ENCODE results near the gene EFCAB8. TPM values are rescaled to one million over a fixed set of nuclear protein-coding genes. Genes with fewer than 3 reads are reported as not detected.

EFCAB8 gene
- total and polyA plus RNA-seq, 9 donors: 0.08 to 0.20 TPM; not detected in 7

- no peaks in the 10 kb centered on the region for H3K36me3 ChIP-seq
- 23 to 33% (median 27%) methylated on average over 4 of the region's 4 CpGs for WGBS, 3 donors
- intact Hi-C loops (cut with DNase I): loop anchor here in 1 of 4 donors (10.0 kb wide), 1 partner anchor 389 kb away; no protein-coding TSS in a partner anchor
- no peak overlapping the region for H3K27ac ChIP-seq
- H3K27me3 ChIP-seq: no peaks in the 10 kb centered on the region
- TF ChIP-seq EP300 (IDR thresholded peaks at IDR 0.05) (no peak), POLR2A (IDR thresholded peaks at IDR 0.05) (no peak)
- TF ChIP-seq, protein P1, sequence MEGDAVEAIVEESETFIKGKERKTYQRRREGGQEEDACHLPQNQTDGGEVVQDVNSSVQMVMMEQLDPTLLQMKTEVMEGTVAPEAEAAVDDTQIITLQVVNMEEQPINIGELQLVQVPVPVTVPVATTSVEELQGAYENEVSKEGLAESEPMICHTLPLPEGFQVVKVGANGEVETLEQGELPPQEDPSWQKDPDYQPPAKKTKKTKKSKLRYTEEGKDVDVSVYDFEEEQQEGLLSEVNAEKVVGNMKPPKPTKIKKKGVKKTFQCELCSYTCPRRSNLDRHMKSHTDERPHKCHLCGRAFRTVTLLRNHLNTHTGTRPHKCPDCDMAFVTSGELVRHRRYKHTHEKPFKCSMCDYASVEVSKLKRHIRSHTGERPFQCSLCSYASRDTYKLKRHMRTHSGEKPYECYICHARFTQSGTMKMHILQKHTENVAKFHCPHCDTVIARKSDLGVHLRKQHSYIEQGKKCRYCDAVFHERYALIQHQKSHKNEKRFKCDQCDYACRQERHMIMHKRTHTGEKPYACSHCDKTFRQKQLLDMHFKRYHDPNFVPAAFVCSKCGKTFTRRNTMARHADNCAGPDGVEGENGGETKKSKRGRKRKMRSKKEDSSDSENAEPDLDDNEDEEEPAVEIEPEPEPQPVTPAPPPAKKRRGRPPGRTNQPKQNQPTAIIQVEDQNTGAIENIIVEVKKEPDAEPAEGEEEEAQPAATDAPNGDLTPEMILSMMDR (IDR thresholded peaks at IDR 0.05): no peak
- H3K4me1 ChIP-seq (ENCODE audit: insufficient read depth): no peaks in the 10 kb centered on the region
- no peaks in the 10 kb centered on the region for H3K9me3 ChIP-seq
- no peak overlapping the region for H3K4me3 ChIP-seq
- DNase-seq: no peak
Measured at GRCh38 chr20:32906200-32906599, 47.5 kb downstream of the EFCAB8 start.

- Histone ChIP-seq H3K4me3 (no peak overlapping the region), H3K9me3 (no peaks in the 10 kb centered on the region), H3K4me1 (ENCODE audit: insufficient read depth) (no peaks in the 10 kb centered on the region), H3K27me3 (no peaks in the 10 kb centered on the region), H3K27ac (no peak overlapping the region), H3K36me3 (no peaks in the 10 kb centered on the region)
- intact Hi-C loops (cut with DNase I): loop anchor here in 1 of 4 donors (10.0 kb wide), 1 partner anchor 388 kb away; no protein-coding TSS in a partner anchor
- 66 to 71% (median 70%) methylated on average over 13 of the region's 13 CpGs for WGBS, 3 donors
- DNase-seq: no peak
- TF ChIP-seq, protein P1 (IDR thresholded peaks at IDR 0.05): no peak
Measured at GRCh38 chr20:32906871-32907495, 48.3 kb downstream of the EFCAB8 start.

- no peaks in the 10 kb centered on the region for H3K9me3 ChIP-seq
- 60 to 70% (median 68%) methylated on average over 13 of the region's 13 CpGs for WGBS, 3 donors
- H3K4me3 ChIP-seq: no peak overlapping the region
- intact Hi-C loops (cut with DNase I): loop anchor here in 1 of 4 donors (10.0 kb wide), 1 partner anchor 387 kb away; no protein-coding TSS in a partner anchor
- H3K27ac ChIP-seq: no peak overlapping the region
- DNase-seq: no peak
- no peaks in the 10 kb centered on the region for H3K27me3 ChIP-seq
- H3K4me1 ChIP-seq (ENCODE audit: insufficient read depth): no peaks in the 10 kb centered on the region
- TF ChIP-seq, protein P1 (IDR thresholded peaks at IDR 0.05): no peak
- TF ChIP-seq EP300 (IDR thresholded peaks at IDR 0.05): no peak
- no peak for TF ChIP-seq POLR2A (IDR thresholded peaks at IDR 0.05)
- H3K36me3 ChIP-seq: no peaks in the 10 kb centered on the region
Measured at GRCh38 chr20:32907886-32908285, 49.2 kb downstream of the EFCAB8 start.

DNA sequence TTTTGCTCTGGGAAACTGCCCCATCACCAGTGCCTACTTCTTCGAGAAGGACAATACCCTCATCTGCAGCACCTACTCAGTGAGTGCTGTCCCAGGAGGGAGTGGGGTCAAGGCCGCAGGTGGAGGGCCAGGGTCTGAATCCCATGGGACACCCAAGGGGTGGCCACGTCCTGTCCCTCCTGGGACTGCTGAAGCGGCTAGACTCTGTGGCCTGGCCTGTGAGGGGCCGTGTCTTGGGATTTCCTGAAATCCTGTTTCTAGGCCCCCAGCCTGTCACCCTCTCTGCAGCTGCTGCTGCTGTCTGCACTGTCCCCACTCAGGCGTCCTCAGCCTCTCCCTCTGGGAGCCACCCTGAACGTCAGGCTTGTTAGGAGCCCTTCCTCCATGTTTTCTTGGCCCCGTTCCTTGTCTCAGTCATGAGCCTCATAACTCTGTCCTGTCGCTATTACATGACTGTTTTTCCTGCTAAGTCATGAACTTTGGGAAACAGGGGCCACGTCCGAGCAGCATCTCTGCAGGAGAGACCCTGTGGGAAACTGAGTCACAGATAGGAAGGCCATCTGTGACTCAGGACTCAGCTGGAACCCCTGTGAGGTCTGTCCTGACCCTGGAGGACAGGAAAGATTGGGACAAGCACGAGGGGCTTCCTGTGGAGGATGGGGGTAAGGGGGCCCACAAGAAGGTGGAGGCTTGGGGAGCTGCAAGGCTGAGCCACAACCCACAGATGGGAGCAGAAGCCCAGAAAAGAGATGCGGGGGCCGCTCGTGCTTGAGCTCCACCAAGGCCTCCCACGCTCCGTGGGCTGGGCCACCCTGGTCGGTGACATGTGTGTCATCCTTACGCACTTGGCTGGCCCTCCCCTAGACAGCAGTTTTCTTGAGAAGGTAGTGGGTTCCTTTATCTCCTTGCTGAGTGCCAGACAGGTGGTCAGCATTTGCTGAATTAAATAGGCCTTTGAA, 49.9 kb downstream of the EFCAB8 start:
- no peak for DNase-seq
- intact Hi-C loops (cut with DNase I): loop anchor here in 1 of 4 donors (10.0 kb wide), 1 partner anchor 386 kb away; no protein-coding TSS in a partner anchor
- TF ChIP-seq, protein P1 (IDR thresholded peaks at IDR 0.05): no peak
- TF ChIP-seq EP300 (IDR thresholded peaks at IDR 0.05): no peak
- TF ChIP-seq POLR2A (IDR thresholded peaks at IDR 0.05): no peak
- Histone ChIP-seq H3K9me3 (no peaks in the 10 kb centered on the region), H3K4me1 (ENCODE audit: insufficient read depth) (no peaks in the 10 kb centered on the region), H3K36me3 (no peaks in the 10 kb centered on the region), H3K4me3 (no peak overlapping the region), H3K27me3 (no peaks in the 10 kb centered on the region), H3K27ac (no peak overlapping the region)
- 62 to 72% (median 68%) methylated on average over 19 of the region's 19 CpGs for WGBS, 3 donors

All from ovary (tissue), 9 donors.